ENCODE results near the gene HOXA7.

- TF ChIP-seq, protein P1, sequence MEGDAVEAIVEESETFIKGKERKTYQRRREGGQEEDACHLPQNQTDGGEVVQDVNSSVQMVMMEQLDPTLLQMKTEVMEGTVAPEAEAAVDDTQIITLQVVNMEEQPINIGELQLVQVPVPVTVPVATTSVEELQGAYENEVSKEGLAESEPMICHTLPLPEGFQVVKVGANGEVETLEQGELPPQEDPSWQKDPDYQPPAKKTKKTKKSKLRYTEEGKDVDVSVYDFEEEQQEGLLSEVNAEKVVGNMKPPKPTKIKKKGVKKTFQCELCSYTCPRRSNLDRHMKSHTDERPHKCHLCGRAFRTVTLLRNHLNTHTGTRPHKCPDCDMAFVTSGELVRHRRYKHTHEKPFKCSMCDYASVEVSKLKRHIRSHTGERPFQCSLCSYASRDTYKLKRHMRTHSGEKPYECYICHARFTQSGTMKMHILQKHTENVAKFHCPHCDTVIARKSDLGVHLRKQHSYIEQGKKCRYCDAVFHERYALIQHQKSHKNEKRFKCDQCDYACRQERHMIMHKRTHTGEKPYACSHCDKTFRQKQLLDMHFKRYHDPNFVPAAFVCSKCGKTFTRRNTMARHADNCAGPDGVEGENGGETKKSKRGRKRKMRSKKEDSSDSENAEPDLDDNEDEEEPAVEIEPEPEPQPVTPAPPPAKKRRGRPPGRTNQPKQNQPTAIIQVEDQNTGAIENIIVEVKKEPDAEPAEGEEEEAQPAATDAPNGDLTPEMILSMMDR (IDR thresholded peaks at IDR 0.05) = no peak
- no peak for TF ChIP-seq ZFX (IDR thresholded peaks at IDR 0.05; ENCODE audit: borderline replicate concordance)
Observed at GRCh38 chr7:27111751-27112277, 44.7 kb downstream of the HOXA7 start.
